CD4-positive, alpha-beta T cell treated with Interferon alpha-2 for 1 hour (primary cell): ENCODE results near the gene ADAMTS16.
"Not testable (repeated sequence)": the region's sequence is repeated elsewhere in the genome, so short reads cannot be mapped to it uniquely, and the experiment has no call there.

Experiments
- DNase-seq, 2 donors: peaks; one replicate each; pipeline ENCODE4 v3.0.0-alpha.2; 2020 to 2022

ADAMTS16 gene, protein sequence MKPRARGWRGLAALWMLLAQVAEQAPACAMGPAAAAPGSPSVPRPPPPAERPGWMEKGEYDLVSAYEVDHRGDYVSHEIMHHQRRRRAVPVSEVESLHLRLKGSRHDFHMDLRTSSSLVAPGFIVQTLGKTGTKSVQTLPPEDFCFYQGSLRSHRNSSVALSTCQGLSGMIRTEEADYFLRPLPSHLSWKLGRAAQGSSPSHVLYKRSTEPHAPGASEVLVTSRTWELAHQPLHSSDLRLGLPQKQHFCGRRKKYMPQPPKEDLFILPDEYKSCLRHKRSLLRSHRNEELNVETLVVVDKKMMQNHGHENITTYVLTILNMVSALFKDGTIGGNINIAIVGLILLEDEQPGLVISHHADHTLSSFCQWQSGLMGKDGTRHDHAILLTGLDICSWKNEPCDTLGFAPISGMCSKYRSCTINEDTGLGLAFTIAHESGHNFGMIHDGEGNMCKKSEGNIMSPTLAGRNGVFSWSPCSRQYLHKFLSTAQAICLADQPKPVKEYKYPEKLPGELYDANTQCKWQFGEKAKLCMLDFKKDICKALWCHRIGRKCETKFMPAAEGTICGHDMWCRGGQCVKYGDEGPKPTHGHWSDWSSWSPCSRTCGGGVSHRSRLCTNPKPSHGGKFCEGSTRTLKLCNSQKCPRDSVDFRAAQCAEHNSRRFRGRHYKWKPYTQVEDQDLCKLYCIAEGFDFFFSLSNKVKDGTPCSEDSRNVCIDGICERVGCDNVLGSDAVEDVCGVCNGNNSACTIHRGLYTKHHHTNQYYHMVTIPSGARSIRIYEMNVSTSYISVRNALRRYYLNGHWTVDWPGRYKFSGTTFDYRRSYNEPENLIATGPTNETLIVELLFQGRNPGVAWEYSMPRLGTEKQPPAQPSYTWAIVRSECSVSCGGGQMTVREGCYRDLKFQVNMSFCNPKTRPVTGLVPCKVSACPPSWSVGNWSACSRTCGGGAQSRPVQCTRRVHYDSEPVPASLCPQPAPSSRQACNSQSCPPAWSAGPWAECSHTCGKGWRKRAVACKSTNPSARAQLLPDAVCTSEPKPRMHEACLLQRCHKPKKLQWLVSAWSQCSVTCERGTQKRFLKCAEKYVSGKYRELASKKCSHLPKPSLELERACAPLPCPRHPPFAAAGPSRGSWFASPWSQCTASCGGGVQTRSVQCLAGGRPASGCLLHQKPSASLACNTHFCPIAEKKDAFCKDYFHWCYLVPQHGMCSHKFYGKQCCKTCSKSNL

DNA sequence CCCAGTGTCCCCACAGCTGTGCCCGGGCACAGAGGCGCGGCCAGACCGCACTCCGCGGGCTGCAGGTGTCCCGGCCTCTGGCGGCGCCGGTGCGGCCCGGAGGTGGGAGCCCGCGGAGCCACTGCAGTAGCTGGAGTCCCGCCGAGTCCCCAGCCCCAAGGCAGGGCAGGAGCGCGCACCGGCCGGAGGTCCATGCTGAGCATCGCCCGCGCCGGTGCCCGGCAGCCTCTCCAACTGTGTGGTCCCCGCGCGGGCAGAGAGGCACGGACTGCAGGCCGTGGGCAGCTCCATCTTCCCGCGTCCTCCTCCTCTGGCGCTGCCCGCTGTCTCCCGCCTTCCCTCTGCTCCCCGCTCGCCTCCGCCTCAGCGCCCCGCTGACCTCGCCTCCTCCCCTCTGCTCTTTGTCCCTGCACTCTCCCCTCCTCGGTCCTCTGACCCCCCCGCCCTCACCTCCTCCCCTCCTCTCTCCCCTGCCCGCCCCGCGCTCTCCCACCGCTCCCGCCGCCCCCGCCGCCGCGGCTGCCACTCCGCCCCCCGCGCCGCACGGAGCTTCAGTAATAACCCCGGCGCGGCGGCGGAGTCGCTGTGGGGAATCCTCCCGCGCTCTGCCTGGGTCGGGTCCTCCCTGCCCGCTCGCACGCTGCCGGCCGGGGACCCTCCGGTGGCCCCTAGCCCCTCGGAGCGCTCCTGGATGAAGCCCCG, at the start of gene ADAMTS16:
Gene ADAMTS16, plus strand, starts transcription at position 554 of the 702 bp plus-strand sequence. Its CDS starts 138 bp downstream, at position 692.
- no peak for DNase-seq

DNA sequence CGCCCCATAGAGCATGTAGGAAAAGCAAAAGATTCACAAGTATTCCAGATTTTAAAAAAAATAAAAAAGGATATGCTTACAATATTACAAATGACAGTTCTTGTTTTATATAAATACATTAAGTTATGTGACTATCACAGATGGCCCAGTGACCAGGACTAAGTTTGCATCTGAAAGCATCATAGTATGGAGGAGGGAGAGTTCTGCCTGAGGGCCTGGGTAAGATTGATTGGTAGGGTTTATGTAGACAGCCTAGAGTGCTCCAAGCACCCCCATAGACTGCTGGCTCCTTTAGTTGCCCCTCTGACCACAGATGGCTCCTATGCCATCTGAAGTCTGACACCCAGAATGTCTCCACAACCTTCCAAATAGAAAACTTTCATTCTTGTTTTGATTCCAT, 48.0 kb upstream of the ADAMTS16 start:
- no peak for DNase-seq

- no peak for DNase-seq
These were observed 39.5 kb upstream of the ADAMTS16 start for GRCh38 chr5:5100635-5101034.

DNA sequence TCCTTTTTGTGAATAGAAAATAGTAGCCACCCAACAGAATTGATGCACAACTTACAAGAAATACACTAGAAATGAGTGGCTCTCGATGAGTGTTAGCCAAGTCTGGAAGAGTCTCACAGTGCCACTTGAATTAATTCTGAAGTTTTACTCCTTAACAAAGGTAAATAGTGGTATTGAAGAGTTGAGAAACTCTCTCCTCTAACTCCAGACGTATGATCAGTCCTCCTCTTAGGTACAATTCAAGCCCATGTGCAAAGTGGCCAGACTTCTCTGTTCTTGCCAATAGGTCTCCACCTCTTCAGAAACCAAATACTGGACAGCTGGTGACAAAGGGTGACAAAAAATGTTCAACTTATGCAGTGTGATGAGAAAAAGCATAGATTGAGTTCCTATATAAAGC, 38.5 kb upstream of the ADAMTS16 start:
- DNase-seq = no peak

DNA sequence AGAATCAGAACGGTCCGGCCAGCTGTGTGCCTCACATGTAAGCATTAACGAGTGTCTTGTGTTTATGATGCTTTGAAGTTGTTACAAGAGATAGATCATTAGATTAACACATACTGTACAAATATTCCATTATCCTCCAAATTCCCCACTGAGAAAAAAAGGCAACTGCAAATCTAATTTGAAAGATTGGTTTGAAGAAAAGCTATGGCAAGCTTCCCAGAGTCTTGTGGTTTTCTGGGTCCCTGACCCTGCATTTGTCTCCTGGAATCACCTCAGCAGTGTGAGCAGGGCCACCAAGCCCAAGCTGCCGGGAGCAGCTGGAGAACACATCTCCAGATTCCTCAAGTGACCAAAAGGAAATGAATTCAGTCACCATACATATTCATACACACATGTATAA, 36.9 kb upstream of the ADAMTS16 start:
- no peak for DNase-seq

- no peak for DNase-seq
These were observed 35.6 kb upstream of the ADAMTS16 start for GRCh38 chr5:5104550-5104949.

DNA sequence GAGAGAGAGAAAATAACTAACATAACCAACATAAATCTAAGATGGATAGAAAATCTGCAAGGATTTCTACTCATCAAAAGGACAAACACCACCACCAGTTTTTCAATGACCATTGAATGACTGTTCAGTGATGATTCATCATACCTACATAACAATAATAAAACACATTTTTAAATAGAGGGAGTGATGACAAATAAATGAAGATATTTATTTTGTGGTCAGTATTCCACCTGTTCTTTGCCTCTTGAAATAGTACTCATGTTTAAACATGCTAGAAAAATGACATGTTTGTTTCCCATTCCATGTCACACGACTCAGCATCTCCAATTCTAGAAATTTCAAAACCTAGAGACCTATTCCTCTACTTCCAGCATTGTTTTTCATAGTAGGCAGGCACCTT, 34.6 kb upstream of the ADAMTS16 start:
- DNase-seq = no peak

DNA sequence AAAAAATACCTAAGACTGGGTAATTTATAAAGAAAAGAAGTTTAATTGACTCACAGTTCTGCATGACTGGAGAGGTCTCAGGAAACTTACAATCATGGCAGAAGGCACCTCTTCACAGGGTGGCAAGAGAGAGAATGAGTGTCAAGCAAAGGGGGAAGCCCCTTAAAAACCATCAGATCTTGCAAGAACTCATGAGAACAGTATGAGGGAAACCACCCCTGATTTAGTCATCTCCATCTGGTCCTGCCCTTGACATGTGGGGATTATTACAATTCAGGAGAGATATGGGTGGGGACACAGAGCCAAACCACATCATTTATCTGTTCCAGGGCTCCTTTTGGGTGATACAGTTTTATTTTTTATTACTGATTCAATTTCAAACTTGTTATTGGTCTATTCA, 23.2 kb upstream of the ADAMTS16 start:
- DNase-seq = no peak

DNA sequence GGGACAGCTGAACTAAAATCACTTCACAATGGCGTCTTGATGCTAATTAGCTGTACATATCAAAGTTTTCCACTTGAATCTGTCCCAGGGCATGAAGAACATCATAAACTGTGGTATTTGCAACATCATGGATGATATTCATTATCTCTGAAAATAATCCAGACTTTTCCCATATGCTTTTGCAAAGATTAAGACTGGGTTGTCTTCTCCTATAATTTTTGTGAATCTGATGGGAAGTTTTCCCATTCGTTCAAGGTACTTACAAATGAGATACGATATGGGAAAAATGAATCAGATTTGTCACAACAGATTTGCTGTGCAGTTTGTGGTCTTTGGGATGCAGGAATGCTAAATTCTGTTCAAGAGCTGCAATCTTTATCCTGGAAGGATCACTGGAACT, 17.4 kb upstream of the ADAMTS16 start:
- no peak for DNase-seq

DNA sequence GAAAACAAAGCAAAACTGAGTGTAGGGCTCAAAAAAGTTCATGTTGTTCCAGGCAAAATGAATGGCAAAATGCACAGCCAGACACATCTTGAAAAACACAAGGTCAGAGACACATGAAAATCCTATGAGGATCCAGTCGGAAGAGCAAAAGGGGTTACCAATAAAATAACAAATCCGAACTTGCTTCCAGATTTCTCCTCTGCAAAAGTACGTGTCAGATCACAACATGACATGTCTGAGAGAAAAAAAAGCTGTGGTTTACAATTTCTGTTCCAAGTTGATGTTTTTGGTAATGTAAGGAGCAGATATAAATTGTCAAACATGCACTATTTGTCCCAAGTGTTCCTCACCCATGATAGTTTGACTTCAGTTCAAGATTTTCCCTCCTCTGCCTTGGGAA, 15.9 kb upstream of the ADAMTS16 start:
- DNase-seq = no peak

DNA sequence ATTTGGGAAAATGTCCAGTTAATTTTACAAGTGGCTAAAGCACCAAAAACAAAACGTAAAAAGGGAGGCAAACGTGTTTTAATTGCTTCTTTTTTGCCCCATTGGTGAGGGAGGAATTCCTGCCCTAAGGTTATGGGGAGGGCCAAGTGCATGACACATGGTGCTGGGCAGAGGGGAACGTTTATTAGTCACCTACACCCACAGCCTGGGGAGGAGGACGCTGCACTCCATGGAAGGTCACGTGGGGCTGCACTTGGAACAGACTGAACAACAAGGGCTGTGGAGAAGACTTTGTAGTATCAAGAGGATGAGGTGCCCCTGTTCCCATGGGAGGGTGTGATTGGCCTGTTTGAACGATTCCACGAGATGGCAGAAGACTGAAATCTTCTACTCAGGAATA, 13.7 kb upstream of the ADAMTS16 start:
- no peak for DNase-seq

DNA sequence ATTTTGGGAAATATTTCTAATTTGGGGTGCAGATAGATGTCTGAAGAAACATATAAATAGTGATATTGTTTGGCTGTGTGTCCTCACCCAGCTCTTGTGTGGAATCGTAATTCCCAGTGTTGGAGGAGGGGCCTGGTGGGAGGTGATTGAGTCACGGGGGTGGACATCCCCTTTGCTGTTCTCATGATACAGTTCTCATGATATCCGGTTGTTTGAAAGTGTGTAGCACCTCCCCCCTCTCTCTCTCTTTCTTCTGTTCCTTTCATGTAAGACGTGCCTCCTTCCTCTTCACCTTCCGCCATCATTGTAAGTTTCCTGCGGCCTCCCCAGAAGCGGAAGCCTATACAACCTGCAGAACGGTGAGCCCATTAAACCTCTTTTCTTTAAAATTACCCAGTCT, 11.4 kb upstream of the ADAMTS16 start:
- no peak for DNase-seq

DNA sequence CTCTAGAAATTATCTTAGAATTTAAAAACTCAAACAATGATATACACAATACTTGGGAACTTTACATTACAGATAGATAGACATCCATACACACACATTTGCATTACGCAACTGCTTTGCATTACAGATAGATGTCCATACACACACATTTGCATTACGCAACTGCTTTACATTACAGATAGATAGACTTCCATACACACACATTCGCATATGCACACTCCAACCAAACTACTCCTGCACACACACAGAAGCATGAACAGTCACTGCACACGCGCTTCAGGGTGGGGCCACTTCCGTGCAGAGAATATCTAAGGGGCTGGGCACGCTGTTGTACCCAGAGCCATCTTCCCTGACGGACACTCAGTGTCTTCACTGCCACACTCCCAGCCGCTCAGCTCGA, 7.9 kb upstream of the ADAMTS16 start:
- DNase-seq = no peak

- DNase-seq = no peak
These were observed 7.3 kb upstream of the ADAMTS16 start for GRCh38 chr5:5132693-5133295.

DNA sequence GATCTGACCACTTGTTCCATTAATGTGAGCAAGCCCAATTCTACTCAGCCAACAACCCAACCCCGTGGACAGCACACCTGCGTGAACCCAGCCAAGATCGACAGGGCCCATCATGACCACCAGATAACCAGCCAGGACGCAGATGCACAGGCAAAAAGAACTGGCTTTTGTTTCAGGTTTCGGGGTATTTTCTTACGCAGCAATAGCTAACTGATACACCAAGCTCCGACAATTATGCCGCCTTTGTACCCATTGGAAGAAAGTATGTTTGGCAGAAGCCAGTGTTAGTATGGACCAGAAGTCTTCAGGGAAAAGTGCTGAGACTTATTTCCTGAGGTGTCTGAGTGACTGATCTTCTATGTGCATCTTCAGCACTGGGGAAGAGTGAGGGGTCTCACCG, 6.0 kb upstream of the ADAMTS16 start:
- DNase-seq = no peak

GRCh38 chr5:5135957-5136676, 4.0 kb upstream of the ADAMTS16 start:
- DNase-seq = no peak

- not testable (repeated sequence) for DNase-seq
These were observed 2.3 kb upstream of the ADAMTS16 start for GRCh38 chr5:5137851-5138250.

DNA sequence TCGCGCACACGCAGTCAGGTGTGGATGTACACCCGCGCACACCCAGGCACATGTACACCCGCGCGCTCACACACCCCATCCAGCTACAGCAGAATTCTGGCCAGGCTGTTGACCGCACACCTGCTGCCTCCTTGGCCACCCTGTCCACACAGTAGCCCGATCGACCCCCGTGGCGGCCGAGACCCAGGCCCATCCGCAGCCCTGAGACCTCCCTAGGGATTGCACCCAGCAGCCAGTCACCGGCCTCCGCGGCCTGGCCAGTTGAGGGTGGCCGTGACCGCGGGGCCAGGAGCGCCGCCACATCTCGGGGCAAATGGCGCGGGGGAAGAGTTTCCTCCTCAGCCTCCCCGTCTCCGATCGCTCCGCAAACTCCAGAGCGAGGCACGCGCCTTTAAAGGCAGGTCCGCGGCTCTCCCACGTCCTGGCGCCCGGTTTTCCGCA, 774 bp upstream of the ADAMTS16 start:
- no peak for DNase-seq

DNA sequence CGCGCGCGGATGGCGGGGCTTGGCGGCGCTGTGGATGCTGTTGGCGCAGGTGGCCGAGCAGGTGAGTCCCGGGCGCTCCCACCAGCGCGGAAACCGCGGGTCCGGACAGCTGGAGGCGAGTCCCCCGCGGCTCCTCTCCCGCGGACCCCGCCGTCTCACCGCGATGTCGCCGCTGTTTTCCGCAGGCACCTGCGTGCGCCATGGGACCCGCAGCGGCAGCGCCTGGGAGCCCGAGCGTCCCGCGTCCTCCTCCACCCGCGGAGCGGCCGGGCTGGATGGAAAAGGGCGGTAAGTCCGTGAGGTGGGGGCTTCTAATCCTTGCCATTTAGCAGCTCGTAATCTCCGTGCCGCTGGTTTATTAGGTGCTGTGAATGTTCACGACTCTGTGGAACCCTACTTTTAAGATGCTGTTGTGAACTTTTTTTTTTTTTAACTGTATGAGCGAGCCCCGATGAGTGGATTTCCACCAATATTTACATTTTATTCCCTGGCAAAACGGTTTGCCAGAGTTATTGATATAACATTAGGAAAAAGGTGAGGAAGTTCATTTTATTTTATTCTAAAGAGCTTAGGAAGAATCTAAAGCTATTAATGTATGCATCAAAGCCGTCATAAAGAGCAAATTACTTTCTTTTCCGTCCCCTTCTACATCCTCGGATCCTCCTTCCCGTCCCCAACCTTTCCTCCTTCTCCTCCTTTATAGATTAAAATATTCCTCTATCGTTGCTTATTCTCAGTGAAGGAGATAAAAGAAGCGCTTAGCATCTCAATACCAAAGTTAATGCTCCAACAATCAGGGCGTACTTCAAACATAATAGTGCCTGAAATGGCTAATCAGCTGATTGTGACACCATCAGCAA, 579 bp downstream of the ADAMTS16 start:
- no peak for DNase-seq

DNA sequence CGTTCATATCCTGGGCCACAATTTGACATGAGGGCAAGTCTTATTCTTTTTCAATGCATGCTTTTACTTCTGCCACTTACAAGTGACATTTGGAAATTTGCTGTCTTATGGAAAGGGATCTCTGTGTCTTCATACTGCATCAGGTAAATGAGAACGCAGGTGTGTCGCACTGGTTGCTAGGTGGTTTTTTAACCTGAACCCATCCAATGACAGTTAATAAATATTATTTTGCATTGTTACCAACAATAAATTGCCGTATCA, 1.1 kb downstream of the ADAMTS16 start:
- DNase-seq = no peak
